ENCODE data around the gene INSC. TPM values are rescaled to one million over a fixed set of nuclear protein-coding genes. Genes with fewer than 3 reads are reported as not detected.

The INSC gene
- total RNA-seq, 1 donor from 2014 or later = 0.23 TPM

GRCh38 chr11:15158351-15159015, 43.8 kb downstream of the INSC start:
- no peak for DNase-seq (ENCODE audit: low spot score)
- no peak overlapping the region for H3K27ac Mint-ChIP-seq (ENCODE audit: unreplicated experiment)

GRCh38 chr11:15159085-15159484, 44.4 kb downstream of the INSC start:
- no peaks in the 10 kb centered on the region for H3K36me3 Mint-ChIP-seq (ENCODE audit: low read depth, unreplicated experiment)
- H3K27ac Mint-ChIP-seq (ENCODE audit: unreplicated experiment) = no peak overlapping the region
- H3K27me3 Mint-ChIP-seq (ENCODE audit: unreplicated experiment) = peaks cover 5% of the 10 kb centered on the region
- peak; percentile 62 for TF ChIP-seq CTCF (IDR thresholded peaks at IDR 0.05; ENCODE audit: unreplicated experiment)
- H3K4me3 Mint-ChIP-seq (ENCODE audit: unreplicated experiment) = no peak overlapping the region
- no peaks in the 10 kb centered on the region for H3K9me3 Mint-ChIP-seq (ENCODE audit: unreplicated experiment)
- peak; percentile 27 for DNase-seq (ENCODE audit: low spot score)
- H3K4me1 Mint-ChIP-seq (ENCODE audit: unreplicated experiment) = peaks cover 6% of the 10 kb centered on the region

More at GRCh38 chr11:15158351-15159015, 43.8 kb downstream of the INSC start:
- Mint-ChIP-seq H3K36me3 (ENCODE audit: low read depth, unreplicated experiment) (no peaks in the 10 kb centered on the region), H3K4me1 (ENCODE audit: unreplicated experiment) (peaks cover 6% of the 10 kb centered on the region), H3K27me3 (ENCODE audit: unreplicated experiment) (peaks cover 5% of the 10 kb centered on the region), H3K9me3 (ENCODE audit: unreplicated experiment) (no peaks in the 10 kb centered on the region), H3K4me3 (ENCODE audit: unreplicated experiment) (no peak overlapping the region)
- TF ChIP-seq CTCF (IDR thresholded peaks at IDR 0.05; ENCODE audit: unreplicated experiment) = no peak

GRCh38 chr11:15161790-15162189, 47.1 kb downstream of the INSC start:
- Mint-ChIP-seq H3K36me3 (ENCODE audit: low read depth, unreplicated experiment) (no peaks in the 10 kb centered on the region), H3K27ac (ENCODE audit: unreplicated experiment) (no peak overlapping the region), H3K9me3 (ENCODE audit: unreplicated experiment) (no peaks in the 10 kb centered on the region), H3K4me3 (ENCODE audit: unreplicated experiment) (no peak overlapping the region), H3K27me3 (ENCODE audit: unreplicated experiment) (peaks cover 3% of the 10 kb centered on the region), H3K4me1 (ENCODE audit: unreplicated experiment) (peaks cover 6% of the 10 kb centered on the region)
- no peak for TF ChIP-seq CTCF (IDR thresholded peaks at IDR 0.05; ENCODE audit: unreplicated experiment)
- DNase-seq (ENCODE audit: low spot score) = no peak

GRCh38 chr11:15163136-15163535, 48.4 kb downstream of the INSC start:
- no peak overlapping the region for H3K27ac Mint-ChIP-seq (ENCODE audit: unreplicated experiment)
- H3K9me3 Mint-ChIP-seq (ENCODE audit: unreplicated experiment) = no peaks in the 10 kb centered on the region
- H3K36me3 Mint-ChIP-seq (ENCODE audit: low read depth, unreplicated experiment) = no peaks in the 10 kb centered on the region
- DNase-seq (ENCODE audit: low spot score) = no peak
- H3K4me3 Mint-ChIP-seq (ENCODE audit: unreplicated experiment) = no peak overlapping the region
- H3K27me3 Mint-ChIP-seq (ENCODE audit: unreplicated experiment) = peaks cover under 1% of the 10 kb centered on the region
- H3K4me1 Mint-ChIP-seq (ENCODE audit: unreplicated experiment) = peaks cover 4% of the 10 kb centered on the region
- no peak for TF ChIP-seq CTCF (IDR thresholded peaks at IDR 0.05; ENCODE audit: unreplicated experiment)

- no peaks in the 10 kb centered on the region for H3K36me3 Mint-ChIP-seq (ENCODE audit: low read depth, unreplicated experiment)
- H3K27ac Mint-ChIP-seq (ENCODE audit: unreplicated experiment) = no peak overlapping the region
- DNase-seq (ENCODE audit: low spot score) = no peak
- H3K4me1 Mint-ChIP-seq (ENCODE audit: unreplicated experiment) = no peaks in the 10 kb centered on the region
- H3K9me3 Mint-ChIP-seq (ENCODE audit: unreplicated experiment) = no peaks in the 10 kb centered on the region
- H3K27me3 Mint-ChIP-seq (ENCODE audit: unreplicated experiment) = no peaks in the 10 kb centered on the region
- no peak for TF ChIP-seq CTCF (IDR thresholded peaks at IDR 0.05; ENCODE audit: unreplicated experiment)
- no peak overlapping the region for H3K4me3 Mint-ChIP-seq (ENCODE audit: unreplicated experiment)
These were observed 51.5 kb downstream of the INSC start for GRCh38 chr11:15166204-15166603.
